Neural crest cell (in vitro differentiated cells): Measurements from ENCODE around the gene TMC6. TPM values are rescaled to one million over a fixed set of nuclear protein-coding genes. Genes with fewer than 3 reads are reported as not detected.

ENCODE experiments used
- DNase-seq: peaks from one replicate; pipeline ENCODE4 v3.0.0; 2021; ENCODE audit warnings: low read depth, mixed read lengths, low spot score
- H3K27ac Mint-ChIP-seq: one replicate; pipeline ENCODE4 v1.8.0; 2021; ENCODE audit warnings: mild to moderate bottlenecking, mixed read lengths; ENCODE audit not compliant: unreplicated experiment
- H3K27me3 Mint-ChIP-seq: 2 replicates; pipeline ENCODE4 v1.8.0; 2021; ENCODE audit warnings: low read depth, mild to moderate bottlenecking, mixed read lengths
- H3K36me3 Mint-ChIP-seq: 2 replicates; pipeline ENCODE4 v1.8.0; 2021; ENCODE audit warnings: low read depth, mild to moderate bottlenecking, mixed read lengths
- H3K4me1 Mint-ChIP-seq: 2 replicates; pipeline ENCODE4 v1.8.0; 2021; ENCODE audit warnings: mixed read lengths
- H3K4me3 Mint-ChIP-seq: one replicate; pipeline ENCODE4 v1.8.0; 2021; ENCODE audit warnings: mild to moderate bottlenecking, mixed read lengths
- H3K9me3 Mint-ChIP-seq: 2 replicates; pipeline ENCODE4 v1.8.0; 2021; ENCODE audit warnings: mixed read lengths
- CTCF ChIP-seq: fragments of 200-600 bp; sonication (generic); conservative IDR thresholded peaks from 2 replicates; pipeline ENCODE4 v1.5.0; 2021; ENCODE audit warnings: antibody characterized with exemption, mild to moderate bottlenecking
- total RNA-seq: library from RNA; stranded (reverse); gene quantifications from 2 replicates; pipeline ENCODE4 v1.2.1, GENCODE V29; 2021

Gene TMC6
- total RNA-seq, 1 donor from 2014 or later: 86.0 TPM

GRCh38 chr17:78104540-78104941 is 24.0 kb downstream of the TMC6 start:
- H3K27me3 Mint-ChIP-seq: no peaks in the 10 kb centered on the region
- DNase-seq: no peak
- H3K4me1 Mint-ChIP-seq: peaks cover 3% of the 10 kb centered on the region
- no peak overlapping the region for H3K27ac Mint-ChIP-seq
- no peak for TF ChIP-seq CTCF
- H3K9me3 Mint-ChIP-seq: peaks cover 4% of the 10 kb centered on the region
- no peak overlapping the region for H3K4me3 Mint-ChIP-seq
- peaks cover 26% of the 10 kb centered on the region for H3K36me3 Mint-ChIP-seq

- no peaks in the 10 kb centered on the region for H3K27me3 Mint-ChIP-seq
- H3K9me3 Mint-ChIP-seq: peaks cover 4% of the 10 kb centered on the region
- H3K27ac Mint-ChIP-seq: no peak overlapping the region
- no peak overlapping the region for H3K4me3 Mint-ChIP-seq
- peaks cover 35% of the 10 kb centered on the region for H3K36me3 Mint-ChIP-seq
- DNase-seq: no peak
- H3K4me1 Mint-ChIP-seq: no peaks in the 10 kb centered on the region
- no peak for TF ChIP-seq CTCF
Observed at GRCh38 chr17:78103311-78103710, 25.2 kb downstream of the TMC6 start.

- no peak overlapping the region for H3K4me3 Mint-ChIP-seq
- peak overlapping the region; percentile 29 for H3K27ac Mint-ChIP-seq
- H3K9me3 Mint-ChIP-seq: peaks cover 4% of the 10 kb centered on the region
Observed at GRCh38 chr17:78101542-78101941, 27.0 kb downstream of the TMC6 start.

GRCh38 chr17:78101112-78101511 is 27.4 kb downstream of the TMC6 start:
- DNase-seq: no peak
- Mint-ChIP-seq H3K27ac (no peak overlapping the region), H3K9me3 (peaks cover 4% of the 10 kb centered on the region), H3K27me3 (no peaks in the 10 kb centered on the region), H3K36me3 (peaks cover 36% of the 10 kb centered on the region), H3K4me1 (no peaks in the 10 kb centered on the region), H3K4me3 (no peak overlapping the region)
- TF ChIP-seq CTCF: no peak

More at GRCh38 chr17:78101542-78101941, 27.0 kb downstream of the TMC6 start:
- H3K4me1 Mint-ChIP-seq: no peaks in the 10 kb centered on the region
- no peak for TF ChIP-seq CTCF
- no peak for DNase-seq
- no peaks in the 10 kb centered on the region for H3K27me3 Mint-ChIP-seq
- H3K36me3 Mint-ChIP-seq: peaks cover 36% of the 10 kb centered on the region

GRCh38 chr17:78096093-78096492 is 32.5 kb downstream of the TMC6 start:
- peaks cover 35% of the 10 kb centered on the region for H3K36me3 Mint-ChIP-seq
- no peak overlapping the region for H3K4me3 Mint-ChIP-seq
- TF ChIP-seq CTCF: no peak
- H3K27me3 Mint-ChIP-seq: no peaks in the 10 kb centered on the region
- H3K27ac Mint-ChIP-seq: no peak overlapping the region
- H3K4me1 Mint-ChIP-seq: no peaks in the 10 kb centered on the region
- no peak for DNase-seq
- peaks cover 4% of the 10 kb centered on the region for H3K9me3 Mint-ChIP-seq

- Mint-ChIP-seq H3K36me3 (peaks cover 29% of the 10 kb centered on the region), H3K4me1 (no peaks in the 10 kb centered on the region), H3K9me3 (peaks cover 2% of the 10 kb centered on the region), H3K27me3 (no peaks in the 10 kb centered on the region), H3K27ac (no peak overlapping the region), H3K4me3 (no peak overlapping the region)
- DNase-seq: no peak
- TF ChIP-seq CTCF: no peak
Observed at GRCh38 chr17:78095035-78095434, 33.5 kb downstream of the TMC6 start.
